Activated T-helper 2 cell treated with anti-CD3 and anti-CD28 coated beads, Interferon-gamma antibody, Interleukin-2, Interleukin-4, amounts not matched to agents 10 μg/mL and 5 μg/mL and 100 μg/mL, durations not matched to agents 14 hours and 24 hours and 36 hours (primary cell): ENCODE data around the gene PCGF1. TPM values are rescaled to one million over a fixed set of nuclear protein-coding genes. Genes with fewer than 3 reads are reported as not detected.
"Not testable (repeated sequence)": the region's sequence is repeated elsewhere in the genome, so short reads cannot be mapped to it uniquely, and the experiment has no call there.

Experiments used
- DNase-seq: peaks from one replicate; pipeline ENCODE4 v3.0.0; 2021; ENCODE audit warnings: low spot score
- H3K27ac Mint-ChIP-seq: one replicate; pipeline ENCODE4 v1.8.0; 2021; ENCODE audit warnings: mixed read lengths
- H3K27me3 Mint-ChIP-seq: one replicate; pipeline ENCODE4 v1.8.0; 2021; ENCODE audit warnings: low read depth, mixed read lengths
- H3K36me3 Mint-ChIP-seq: one replicate; pipeline ENCODE4 v1.8.0; 2021; ENCODE audit warnings: low read depth, mixed read lengths
- H3K4me1 Mint-ChIP-seq: one replicate; pipeline ENCODE4 v1.8.0; 2021; ENCODE audit warnings: low read depth, mixed read lengths
- H3K4me3 Mint-ChIP-seq: one replicate; pipeline ENCODE4 v1.8.0; 2021; ENCODE audit warnings: low read depth, mild to moderate bottlenecking, moderate library complexity, mixed read lengths
- H3K9me3 Mint-ChIP-seq: one replicate; pipeline ENCODE4 v1.8.0; 2021; ENCODE audit warnings: mixed read lengths
- intact Hi-C: fragments of 100-400 bp; cut with micrococcal nuclease; formaldehyde crosslinking; loops from one replicate; pipeline ENCODE4 v1.15.1; 2023
- total RNA-seq: library from RNA; stranded (reverse); gene quantifications from 2 replicates; pipeline ENCODE4 v1.2.3, GENCODE V29; 2022

The PCGF1 gene
- total RNA-seq, 1 donor from 2014 or later = 39.7 TPM

DNA sequence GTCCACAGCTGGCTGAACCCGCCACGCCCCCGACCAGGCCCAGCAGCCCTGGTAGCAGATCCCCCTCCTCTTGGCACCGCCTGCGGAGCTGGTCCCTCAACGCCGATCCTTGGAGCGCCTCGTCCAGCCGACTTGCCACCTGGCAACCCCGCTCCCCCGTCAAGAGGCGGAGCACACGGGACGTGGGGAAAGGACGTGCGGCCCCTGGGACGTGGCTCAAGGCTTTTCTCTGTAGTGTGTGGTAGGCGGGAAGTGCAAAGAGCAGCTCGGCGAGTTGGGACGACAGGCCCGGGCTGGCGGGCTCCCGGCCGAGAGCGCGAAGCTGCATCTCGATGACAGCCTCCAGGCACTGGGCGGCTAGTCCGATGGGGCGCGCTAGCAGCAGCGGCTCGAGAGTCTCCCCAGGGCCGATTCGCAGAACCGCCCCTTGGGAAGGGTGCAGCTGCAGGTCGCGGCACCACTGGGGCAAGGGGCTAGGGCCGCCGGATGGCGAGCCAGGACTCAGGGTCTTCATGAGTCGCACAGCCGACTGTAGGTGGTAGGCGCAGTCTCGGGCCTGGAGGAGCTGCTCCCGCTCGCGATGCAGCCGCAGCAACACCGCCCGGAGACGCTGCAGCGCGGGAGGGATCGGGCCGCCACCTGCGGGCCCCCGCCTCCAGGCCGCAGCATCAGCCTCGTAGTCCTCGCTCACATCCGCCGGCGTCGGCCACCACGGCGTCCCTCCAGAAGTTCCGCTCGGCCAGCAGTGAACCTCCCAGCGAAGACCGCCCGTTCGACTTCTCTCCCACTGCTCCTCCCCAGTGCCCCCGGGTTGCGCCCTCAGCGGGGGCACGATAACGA lies 25.3 kb downstream of the PCGF1 start:
- DNase-seq = peak; percentile 60
- Mint-ChIP-seq H3K27ac (peak overlapping the region; percentile 99), H3K27me3 (no peaks in the 10 kb centered on the region), H3K36me3 (peaks cover 44% of the 10 kb centered on the region), H3K4me1 (peaks cover 26% of the 10 kb centered on the region), H3K4me3 (peak overlapping the region; percentile 99), H3K9me3 (no peaks in the 10 kb centered on the region)
- intact Hi-C loops = loop anchor here (2.0 kb wide), 1 partner anchor 17 kb away; the partner anchor contains the start of gene LBX2

DNA sequence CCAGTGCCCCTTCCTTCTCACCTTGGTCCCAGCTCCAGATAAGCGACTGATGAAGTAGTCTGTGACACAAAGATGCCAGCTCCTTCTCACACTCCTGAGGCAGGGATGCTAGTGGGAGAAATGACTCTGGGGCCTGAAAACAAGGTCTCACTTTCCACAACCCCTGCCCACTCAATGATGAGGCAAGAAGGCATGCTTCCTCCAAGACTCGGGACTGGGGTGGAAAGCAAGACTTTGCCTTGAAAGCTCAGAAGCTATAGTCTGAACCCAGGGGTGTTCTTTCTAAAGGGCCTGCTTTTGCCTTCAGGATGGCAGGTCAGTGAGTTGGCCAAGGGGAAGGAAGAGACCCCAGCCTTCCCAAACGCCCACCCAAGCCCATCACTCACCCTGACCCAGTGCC lies 26.1 kb downstream of the PCGF1 start:
- H3K27ac Mint-ChIP-seq = no peak overlapping the region
- H3K36me3 Mint-ChIP-seq = peaks cover 45% of the 10 kb centered on the region
- intact Hi-C loops = no loop called here
- no peaks in the 10 kb centered on the region for H3K9me3 Mint-ChIP-seq
- H3K4me1 Mint-ChIP-seq = peaks cover 23% of the 10 kb centered on the region
- peak overlapping the region; percentile 99 for H3K4me3 Mint-ChIP-seq
- DNase-seq = no peak
- H3K27me3 Mint-ChIP-seq = no peaks in the 10 kb centered on the region

GRCh38 chr2:74474899-74475298 lies 32.6 kb downstream of the PCGF1 start:
- Mint-ChIP-seq H3K9me3 (no peaks in the 10 kb centered on the region), H3K27me3 (no peaks in the 10 kb centered on the region), H3K27ac (no peak overlapping the region), H3K36me3 (peaks cover 58% of the 10 kb centered on the region), H3K4me1 (peaks cover 25% of the 10 kb centered on the region), H3K4me3 (no peak overlapping the region)
- no peak for DNase-seq
- intact Hi-C loops = no loop called here

DNA sequence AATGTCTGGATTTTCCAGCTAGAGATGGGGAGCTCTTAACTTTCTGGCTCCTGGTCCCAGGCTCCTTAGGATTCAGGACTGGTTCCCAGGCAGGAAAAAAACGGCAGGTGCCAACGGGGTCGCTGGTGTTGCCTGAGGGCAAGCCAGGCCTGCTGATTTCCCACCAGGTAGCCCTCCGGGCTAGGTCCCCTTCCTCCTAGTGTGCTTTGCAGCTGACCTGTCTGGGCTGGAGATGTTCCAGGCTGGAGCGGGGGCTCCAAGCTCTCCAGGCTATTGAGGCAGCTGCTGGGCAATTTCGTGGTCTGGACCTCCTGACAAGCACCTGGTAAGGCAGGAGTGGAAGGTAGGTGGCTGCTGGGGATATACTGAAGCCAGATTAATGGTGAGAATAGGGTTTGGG lies 33.0 kb downstream of the PCGF1 start:
- Mint-ChIP-seq H3K27me3 (no peaks in the 10 kb centered on the region), H3K27ac (no peak overlapping the region), H3K4me1 (peaks cover 27% of the 10 kb centered on the region), H3K36me3 (peaks cover 57% of the 10 kb centered on the region), H3K9me3 (no peaks in the 10 kb centered on the region), H3K4me3 (peak overlapping the region; percentile 39)
- DNase-seq = no peak
- intact Hi-C loops = no loop called here

DNA sequence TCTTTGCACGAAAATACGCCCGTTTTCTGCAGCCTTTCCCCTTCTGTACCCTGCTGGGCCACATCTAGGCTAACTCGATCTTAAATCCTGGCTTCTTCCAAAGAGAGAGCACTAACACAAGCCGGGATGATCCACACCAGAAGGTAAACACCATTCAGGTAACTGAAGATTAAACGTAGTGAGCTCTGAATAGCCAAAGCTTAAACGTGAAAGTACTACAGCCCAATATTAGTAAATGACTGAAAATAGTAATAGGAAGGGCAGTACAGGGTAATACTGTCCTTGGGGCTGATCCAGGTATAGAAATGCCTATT lies 34.6 kb downstream of the PCGF1 start:
- intact Hi-C loops = loop anchor here (1.0 kb wide), 2 partner anchors 10 to 15 kb away; partner anchors contain the start of genes TTC31 and WBP1
- peaks cover 52% of the 10 kb centered on the region for H3K36me3 Mint-ChIP-seq
- H3K4me3 Mint-ChIP-seq = peak overlapping the region; percentile 97
- peak overlapping the region; percentile 98 for H3K27ac Mint-ChIP-seq
- no peaks in the 10 kb centered on the region for H3K9me3 Mint-ChIP-seq
- DNase-seq = no peak
- peaks cover 25% of the 10 kb centered on the region for H3K4me1 Mint-ChIP-seq
- H3K27me3 Mint-ChIP-seq = no peaks in the 10 kb centered on the region

DNA sequence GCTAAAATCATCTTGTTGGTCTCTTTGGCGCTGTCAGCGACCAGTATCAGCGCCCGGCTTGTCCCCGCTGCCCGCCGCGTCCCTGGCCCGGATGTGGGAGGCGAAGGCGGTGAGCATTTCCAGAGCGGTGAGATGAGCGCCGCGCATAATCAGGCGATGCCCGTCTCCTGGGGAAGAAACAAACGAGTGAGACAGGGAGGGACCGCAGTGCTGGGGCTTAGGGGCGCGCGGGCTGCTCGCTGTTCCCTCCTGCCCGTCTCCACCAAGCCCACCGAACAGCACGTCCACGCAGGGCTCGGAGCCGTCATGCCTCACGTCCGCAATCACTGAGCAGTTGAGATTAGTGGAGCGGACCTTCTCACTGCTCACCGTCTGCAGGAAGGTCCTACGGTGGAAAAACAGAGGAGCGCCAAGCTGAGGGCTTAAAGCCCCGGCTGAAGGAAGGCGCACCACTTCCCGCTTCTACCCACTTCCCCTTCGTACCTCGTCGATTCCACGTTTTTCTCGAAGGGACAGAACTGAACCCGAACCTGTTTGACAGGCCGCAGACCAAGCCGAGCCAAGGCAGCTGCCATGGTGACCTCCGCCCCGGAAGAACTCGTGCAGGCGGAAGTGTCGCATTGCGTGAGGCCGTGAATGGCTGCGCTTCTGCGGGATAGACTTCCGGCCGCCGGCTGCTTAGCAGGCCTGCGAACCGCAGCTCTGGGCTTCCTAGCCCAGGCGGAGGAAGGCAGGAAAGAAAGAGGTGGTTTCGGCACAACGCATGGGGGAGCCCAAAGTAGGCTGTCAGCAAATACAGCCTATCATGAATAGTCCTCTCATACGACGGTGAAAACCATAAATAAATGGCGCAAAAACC lies 35.2 kb downstream of the PCGF1 start, which contains the start of gene MRPL53:
Gene MRPL53 (minus strand): TSS at position 595 of the 859 bp plus-strand sequence. CDS start 20 bp downstream, at position 575.
- Mint-ChIP-seq H3K4me1 (peaks cover 25% of the 10 kb centered on the region), H3K4me3 (peak within 1 kb of the TSS; percentile 97), H3K27me3 (no peaks in the 10 kb centered on the region), H3K27ac (peak within 1 kb of the TSS; percentile 98), H3K9me3 (no peaks in the 10 kb centered on the region), H3K36me3 (peaks cover 48% of the 10 kb centered on the region)
- intact Hi-C loops = loop anchor here (1.0 kb wide), 2 partner anchors 11 to 14 kb away; partner anchors contain the start of genes TTC31 and WBP1
- peak; percentile 95 for DNase-seq

DNA sequence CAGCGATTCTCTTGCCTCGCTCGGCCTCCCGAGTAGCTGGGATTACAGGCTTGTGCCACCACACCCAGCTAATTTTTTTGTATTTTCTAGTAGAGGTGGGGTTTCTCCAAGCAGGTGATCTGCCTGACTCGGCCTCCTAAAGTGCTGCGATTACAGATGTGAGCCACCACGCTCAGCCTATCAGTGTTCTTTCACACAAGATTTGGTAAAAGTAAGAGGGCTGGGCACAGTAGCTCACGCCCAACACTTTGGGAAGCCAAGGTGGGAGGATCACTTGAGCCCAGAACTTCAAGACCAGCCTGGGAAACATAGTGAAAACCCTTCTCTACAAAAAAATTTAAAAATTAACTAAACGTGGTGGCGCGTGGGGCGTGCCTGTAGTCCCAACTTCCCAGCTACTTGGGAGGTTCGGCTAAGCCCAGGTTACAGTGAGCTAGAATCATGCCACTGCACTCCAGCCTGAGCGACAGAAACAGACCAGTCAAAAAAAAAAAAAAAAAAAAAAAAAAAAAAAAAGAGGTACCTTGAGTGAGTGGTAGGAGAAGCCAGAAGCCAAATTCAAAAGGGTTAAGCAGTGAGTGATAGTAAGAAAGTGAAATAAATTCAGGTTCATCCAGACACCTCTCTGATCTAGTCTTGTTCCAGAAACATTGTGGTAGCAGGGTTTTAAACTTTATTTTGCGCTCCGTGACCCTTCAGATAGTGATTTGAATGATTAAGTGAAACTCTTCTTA lies 36.0 kb downstream of the PCGF1 start:
- Mint-ChIP-seq H3K4me1 (peaks cover 25% of the 10 kb centered on the region), H3K36me3 (peaks cover 41% of the 10 kb centered on the region), H3K27ac (peak overlapping the region; percentile 98), H3K4me3 (peak overlapping the region; percentile 97), H3K9me3 (no peaks in the 10 kb centered on the region), H3K27me3 (no peaks in the 10 kb centered on the region)
- no peak for DNase-seq
- intact Hi-C loops = loop anchor here (1.0 kb wide), 2 partner anchors 12 to 13 kb away; partner anchors contain the start of genes TTC31 and WBP1

DNA sequence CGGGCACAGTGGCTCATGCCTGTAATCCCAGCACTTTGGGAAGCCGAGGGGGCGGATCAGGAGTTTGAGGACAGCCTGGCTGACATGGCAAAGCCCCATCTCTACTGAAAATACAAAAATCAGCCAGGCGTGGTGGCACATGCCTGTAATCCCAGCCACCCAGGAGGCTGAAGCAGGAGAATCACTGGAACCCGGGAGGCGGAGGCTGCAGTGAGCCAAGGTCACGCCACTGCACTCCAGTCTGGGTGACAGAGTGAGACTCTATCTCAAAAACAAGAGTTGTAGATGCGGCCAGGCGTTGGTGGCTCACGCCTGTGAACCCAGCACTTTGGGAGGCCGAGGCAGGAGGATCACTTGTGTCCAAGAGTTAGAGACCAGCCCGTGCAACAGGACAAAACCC lies 36.8 kb downstream of the PCGF1 start:
- Mint-ChIP-seq H3K27ac (peak overlapping the region; percentile 73), H3K4me3 (peak overlapping the region; percentile 73), H3K4me1 (peaks cover 25% of the 10 kb centered on the region), H3K36me3 (peaks cover 38% of the 10 kb centered on the region)
- intact Hi-C loops, H3K9me3 Mint-ChIP-seq, H3K27me3 Mint-ChIP-seq, DNase-seq: not testable (repeated sequence)

- Mint-ChIP-seq H3K36me3 (peaks cover 19% of the 10 kb centered on the region), H3K4me1 (peaks cover 8% of the 10 kb centered on the region), H3K9me3 (no peaks in the 10 kb centered on the region), H3K4me3 (peak overlapping the region; percentile 98), H3K27ac (peak overlapping the region; percentile 79), H3K27me3 (no peaks in the 10 kb centered on the region)
- no peak for DNase-seq
- intact Hi-C loops = no loop called here
Measured at GRCh38 chr2:74464406-74464805, 43.1 kb downstream of the PCGF1 start.

DNA sequence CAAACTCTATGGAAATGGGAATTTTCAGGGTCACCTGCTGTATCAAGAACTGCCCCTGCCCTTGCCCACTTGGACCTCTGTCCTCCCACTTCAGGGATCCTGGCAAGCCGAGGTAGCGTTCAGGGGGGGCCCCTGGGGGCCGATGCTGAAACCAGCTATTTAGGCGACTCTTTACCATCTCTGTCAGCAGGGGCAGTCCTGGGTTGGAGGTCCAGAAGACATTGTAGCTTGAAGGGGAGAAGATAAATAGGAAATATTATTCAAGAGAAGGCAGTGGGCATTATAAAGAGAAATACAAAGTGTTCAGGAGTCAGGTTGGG lies 44.7 kb downstream of the PCGF1 start:
- Mint-ChIP-seq H3K36me3 (peaks cover 19% of the 10 kb centered on the region), H3K4me3 (peak overlapping the region; percentile 56), H3K27ac (no peak overlapping the region), H3K4me1 (peaks cover 10% of the 10 kb centered on the region), H3K27me3 (no peaks in the 10 kb centered on the region), H3K9me3 (no peaks in the 10 kb centered on the region)
- no peak for DNase-seq
- intact Hi-C loops = no loop called here

GRCh38 chr2:74462054-74462785 lies 45.3 kb downstream of the PCGF1 start:
- H3K27ac Mint-ChIP-seq = no peak overlapping the region
- H3K36me3 Mint-ChIP-seq = peaks cover 20% of the 10 kb centered on the region
- H3K9me3 Mint-ChIP-seq = no peaks in the 10 kb centered on the region
- no peak for DNase-seq
- H3K4me3 Mint-ChIP-seq = peak overlapping the region; percentile 56
- no peaks in the 10 kb centered on the region for H3K27me3 Mint-ChIP-seq
- H3K4me1 Mint-ChIP-seq = peaks cover 11% of the 10 kb centered on the region
- intact Hi-C loops = no loop called here
